Activated CD8-positive, alpha-beta memory T cell treated with anti-CD3 and anti-CD28 coated beads, Interleukin-2, amount 10 ng/mL, durations not matched to agents 7 days and 5 days (primary cell): ENCODE data around the gene MYL5. TPM values are rescaled to one million over a fixed set of nuclear protein-coding genes. Genes with fewer than 3 reads are reported as not detected.
"Not testable (repeated sequence)": the region's sequence is repeated elsewhere in the genome, so short reads cannot be mapped to it uniquely, and the experiment has no call there.

Experiments used
- ATAC-seq: fragments of 150-1000 bp; cut with Tn5 transposase; one replicate; pipeline ENCODE4 v1.10.0; 2021; ENCODE audit warnings: moderate library complexity
- CTCF ChIA-PET: fragments of 350-600 bp; sonication (Branson Sonifier 250); formaldehyde crosslinking; loops from one replicate; lab custom pipeline; 2021; ENCODE audit warnings: antibody characterized with exemption; lab: Charles Lee
- DNase-seq: peaks from one replicate; pipeline ENCODE4 v3.0.0-alpha.2; 2020
- H3K27ac Mint-ChIP-seq: one replicate; pipeline ENCODE4 v1.8.0; 2021; ENCODE audit warnings: mild to moderate bottlenecking, mixed read lengths
- H3K27me3 Mint-ChIP-seq: one replicate; pipeline ENCODE4 v1.8.0; 2021; ENCODE audit warnings: mixed read lengths
- H3K36me3 Mint-ChIP-seq: one replicate; pipeline ENCODE4 v1.8.0; 2021; ENCODE audit warnings: mild to moderate bottlenecking, mixed read lengths
- H3K4me1 Mint-ChIP-seq: one replicate; pipeline ENCODE4 v1.8.0; 2021; ENCODE audit warnings: mixed read lengths
- H3K4me3 Mint-ChIP-seq: one replicate; pipeline ENCODE4 v1.8.0; 2021; ENCODE audit warnings: mild to moderate bottlenecking, moderate library complexity, mixed read lengths
- H3K9me3 Mint-ChIP-seq: one replicate; pipeline ENCODE4 v1.8.0; 2022; ENCODE audit warnings: low read depth, mixed read lengths
- total RNA-seq, 2 experiments: library from RNA; stranded (reverse); gene quantifications; one replicate each; pipeline ENCODE4 v1.2.3, GENCODE V29; 2021

MYL5 gene
- total RNA-seq, 2 experiments from 2014 or later = 14.3 to 19.8 TPM

- Mint-ChIP-seq H3K4me1 (peaks cover 2% of the 10 kb centered on the region), H3K9me3 (peaks cover 2% of the 10 kb centered on the region), H3K4me3 (no peak overlapping the region), H3K36me3 (peaks cover 41% of the 10 kb centered on the region), H3K27me3 (no peaks in the 10 kb centered on the region), H3K27ac (no peak overlapping the region)
- ATAC-seq (no peak), DNase-seq (no peak)
- CTCF ChIA-PET = no interaction called here
Observed at GRCh38 chr4:723751-724530, 49.6 kb downstream of the MYL5 start.

GRCh38 chr4:725391-726234, 51.3 kb downstream of the MYL5 start:
- no peaks in the 10 kb centered on the region for H3K27me3 Mint-ChIP-seq
- H3K4me3 Mint-ChIP-seq = no peak overlapping the region
- H3K27ac Mint-ChIP-seq = no peak overlapping the region
- CTCF ChIA-PET = no interaction called here
- DNase-seq (no peak), ATAC-seq (no peak)
- peaks cover 37% of the 10 kb centered on the region for H3K36me3 Mint-ChIP-seq
- no peaks in the 10 kb centered on the region for H3K9me3 Mint-ChIP-seq
- peaks cover 2% of the 10 kb centered on the region for H3K4me1 Mint-ChIP-seq

GRCh38 chr4:726235-726787, 52.0 kb downstream of the MYL5 start:
- no peaks in the 10 kb centered on the region for H3K9me3 Mint-ChIP-seq
- H3K36me3 Mint-ChIP-seq = peaks cover 36% of the 10 kb centered on the region
- H3K27me3 Mint-ChIP-seq = no peaks in the 10 kb centered on the region
- DNase-seq (no peak), ATAC-seq (no peak)
- CTCF ChIA-PET = no interaction called here
- no peak overlapping the region for H3K4me3 Mint-ChIP-seq
- no peak overlapping the region for H3K27ac Mint-ChIP-seq
- H3K4me1 Mint-ChIP-seq = peaks cover 2% of the 10 kb centered on the region

- CTCF ChIA-PET = no interaction called here
- H3K27me3 Mint-ChIP-seq = no peaks in the 10 kb centered on the region
- H3K9me3 Mint-ChIP-seq = no peaks in the 10 kb centered on the region
Observed at GRCh38 chr4:726838-727237, 52.5 kb downstream of the MYL5 start.

GRCh38 chr4:727576-727975, 53.2 kb downstream of the MYL5 start:
- H3K27me3 Mint-ChIP-seq = no peaks in the 10 kb centered on the region
- ATAC-seq = no peak
- no peak overlapping the region for H3K27ac Mint-ChIP-seq
- CTCF ChIA-PET = no interaction called here
- H3K36me3 Mint-ChIP-seq = peaks cover 24% of the 10 kb centered on the region
- no peak overlapping the region for H3K4me3 Mint-ChIP-seq
- no peak for DNase-seq
- H3K9me3 Mint-ChIP-seq = no peaks in the 10 kb centered on the region
- H3K4me1 Mint-ChIP-seq = peaks cover 2% of the 10 kb centered on the region

More at GRCh38 chr4:726838-727237, 52.5 kb downstream of the MYL5 start:
- no peak for ATAC-seq
- Mint-ChIP-seq H3K4me1 (peaks cover 2% of the 10 kb centered on the region), H3K4me3 (no peak overlapping the region), H3K27ac (no peak overlapping the region), H3K36me3 (peaks cover 31% of the 10 kb centered on the region)
- no peak for DNase-seq

- peaks cover 21% of the 10 kb centered on the region for H3K36me3 Mint-ChIP-seq
- no peak overlapping the region for H3K27ac Mint-ChIP-seq
- CTCF ChIA-PET = no interaction called here
- H3K4me3 Mint-ChIP-seq = no peak overlapping the region
- H3K27me3 Mint-ChIP-seq = no peaks in the 10 kb centered on the region
- DNase-seq (no peak), ATAC-seq (no peak)
- no peaks in the 10 kb centered on the region for H3K9me3 Mint-ChIP-seq
- H3K4me1 Mint-ChIP-seq = peaks cover 2% of the 10 kb centered on the region
Observed at GRCh38 chr4:729336-730315, 55.3 kb downstream of the MYL5 start.

GRCh38 chr4:730511-730910, 56.2 kb downstream of the MYL5 start:
- Mint-ChIP-seq H3K27me3 (no peaks in the 10 kb centered on the region), H3K27ac (no peak overlapping the region), H3K4me3 (no peak overlapping the region), H3K36me3 (peaks cover 23% of the 10 kb centered on the region), H3K4me1 (no peaks in the 10 kb centered on the region), H3K9me3 (no peaks in the 10 kb centered on the region)
- DNase-seq (no peak), ATAC-seq (no peak)
- CTCF ChIA-PET = no interaction called here

- H3K27ac Mint-ChIP-seq, DNase-seq, H3K27me3 Mint-ChIP-seq, H3K9me3 Mint-ChIP-seq, H3K4me1 Mint-ChIP-seq, ATAC-seq, CTCF ChIA-PET, H3K4me3 Mint-ChIP-seq: not testable (repeated sequence)
- peaks cover 23% of the 10 kb centered on the region for H3K36me3 Mint-ChIP-seq
Observed at GRCh38 chr4:730946-731904, 56.9 kb downstream of the MYL5 start.

Other genes starting within 250 kb of the MYL5 start
- 10 to 100 TPM; 32.9 to 42.3 TPM for gene ZNF721, start 175.4 kb upstream of the MYL5 start, total RNA-seq
- gene PIGG, start 175.3 kb upstream of the MYL5 start, total RNA-seq = 10 to 100 TPM; 49.7 to 67.5 TPM
- gene TMEM271, start 98.2 kb upstream of the MYL5 start, total RNA-seq = not detected
- gene PDE6B, start 49.0 kb upstream of the MYL5 start, total RNA-seq = 10 to 100 TPM; 10.0 to 14.6 TPM
- 100 to 1,000 TPM; 213 to 231 TPM for gene ATP5ME, start 266 bp upstream of the MYL5 start, total RNA-seq
- gene SLC49A3, start 14.6 kb downstream of the MYL5 start, total RNA-seq = 1 to 10 TPM; 1.1 to 1.5 TPM
- gene PCGF3, start 31.3 kb downstream of the MYL5 start, total RNA-seq = 10 to 100 TPM; 38.9 to 49.0 TPM
- gene CPLX1, start 151.6 kb downstream of the MYL5 start, total RNA-seq = 1 to 10 TPM in 1 of 2 experiments, under 1 TPM in 1; 0.14 to 1.3 TPM